Measurements from ENCODE around the gene AK9. TPM values are rescaled to one million over a fixed set of nuclear protein-coding genes. Genes with fewer than 3 reads are reported as not detected.

AK9 gene
- total RNA-seq, 1 experiment from 2014 or later, result 2.3 TPM

GRCh38 chr6:109451376-109451775, 239.6 kb downstream of the AK9 start:
- TF ChIP-seq, protein P1, sequence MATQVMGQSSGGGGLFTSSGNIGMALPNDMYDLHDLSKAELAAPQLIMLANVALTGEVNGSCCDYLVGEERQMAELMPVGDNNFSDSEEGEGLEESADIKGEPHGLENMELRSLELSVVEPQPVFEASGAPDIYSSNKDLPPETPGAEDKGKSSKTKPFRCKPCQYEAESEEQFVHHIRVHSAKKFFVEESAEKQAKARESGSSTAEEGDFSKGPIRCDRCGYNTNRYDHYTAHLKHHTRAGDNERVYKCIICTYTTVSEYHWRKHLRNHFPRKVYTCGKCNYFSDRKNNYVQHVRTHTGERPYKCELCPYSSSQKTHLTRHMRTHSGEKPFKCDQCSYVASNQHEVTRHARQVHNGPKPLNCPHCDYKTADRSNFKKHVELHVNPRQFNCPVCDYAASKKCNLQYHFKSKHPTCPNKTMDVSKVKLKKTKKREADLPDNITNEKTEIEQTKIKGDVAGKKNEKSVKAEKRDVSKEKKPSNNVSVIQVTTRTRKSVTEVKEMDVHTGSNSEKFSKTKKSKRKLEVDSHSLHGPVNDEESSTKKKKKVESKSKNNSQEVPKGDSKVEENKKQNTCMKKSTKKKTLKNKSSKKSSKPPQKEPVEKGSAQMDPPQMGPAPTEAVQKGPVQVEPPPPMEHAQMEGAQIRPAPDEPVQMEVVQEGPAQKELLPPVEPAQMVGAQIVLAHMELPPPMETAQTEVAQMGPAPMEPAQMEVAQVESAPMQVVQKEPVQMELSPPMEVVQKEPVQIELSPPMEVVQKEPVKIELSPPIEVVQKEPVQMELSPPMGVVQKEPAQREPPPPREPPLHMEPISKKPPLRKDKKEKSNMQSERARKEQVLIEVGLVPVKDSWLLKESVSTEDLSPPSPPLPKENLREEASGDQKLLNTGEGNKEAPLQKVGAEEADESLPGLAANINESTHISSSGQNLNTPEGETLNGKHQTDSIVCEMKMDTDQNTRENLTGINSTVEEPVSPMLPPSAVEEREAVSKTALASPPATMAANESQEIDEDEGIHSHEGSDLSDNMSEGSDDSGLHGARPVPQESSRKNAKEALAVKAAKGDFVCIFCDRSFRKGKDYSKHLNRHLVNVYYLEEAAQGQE (IDR thresholded peaks at IDR 0.05; ENCODE audit: insufficient read depth in 1 of 2, low read depth in 2 of 2, low read length in 1 of 2), result no peak
- no peak for TF ChIP-seq POLR2AphosphoS5 (IDR thresholded peaks at IDR 0.05; ENCODE audit: low read depth, low read length)
- no peak for TF ChIP-seq TCF7L2 (IDR thresholded peaks at IDR 0.05; ENCODE audit: low read depth, low read length)
- no peak for TF ChIP-seq SIN3A (IDR thresholded peaks at IDR 0.05; ENCODE audit: borderline replicate concordance, insufficient read depth, low read depth, low read length)
- TF ChIP-seq, protein P2, sequence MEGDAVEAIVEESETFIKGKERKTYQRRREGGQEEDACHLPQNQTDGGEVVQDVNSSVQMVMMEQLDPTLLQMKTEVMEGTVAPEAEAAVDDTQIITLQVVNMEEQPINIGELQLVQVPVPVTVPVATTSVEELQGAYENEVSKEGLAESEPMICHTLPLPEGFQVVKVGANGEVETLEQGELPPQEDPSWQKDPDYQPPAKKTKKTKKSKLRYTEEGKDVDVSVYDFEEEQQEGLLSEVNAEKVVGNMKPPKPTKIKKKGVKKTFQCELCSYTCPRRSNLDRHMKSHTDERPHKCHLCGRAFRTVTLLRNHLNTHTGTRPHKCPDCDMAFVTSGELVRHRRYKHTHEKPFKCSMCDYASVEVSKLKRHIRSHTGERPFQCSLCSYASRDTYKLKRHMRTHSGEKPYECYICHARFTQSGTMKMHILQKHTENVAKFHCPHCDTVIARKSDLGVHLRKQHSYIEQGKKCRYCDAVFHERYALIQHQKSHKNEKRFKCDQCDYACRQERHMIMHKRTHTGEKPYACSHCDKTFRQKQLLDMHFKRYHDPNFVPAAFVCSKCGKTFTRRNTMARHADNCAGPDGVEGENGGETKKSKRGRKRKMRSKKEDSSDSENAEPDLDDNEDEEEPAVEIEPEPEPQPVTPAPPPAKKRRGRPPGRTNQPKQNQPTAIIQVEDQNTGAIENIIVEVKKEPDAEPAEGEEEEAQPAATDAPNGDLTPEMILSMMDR (IDR thresholded peaks at IDR 0.05), result no peak
- Histone ChIP-seq H3K27me3 (ENCODE audit: control insufficient read depth, insufficient read depth, low read length) (no peaks in the 10 kb centered on the region), H3K4me3 (ENCODE audit: low read depth in 2 of 2, low read length in 2 of 2) (no peak overlapping the region), H3K4me1 (ENCODE audit: control insufficient read depth, insufficient read depth, low read length) (peaks cover 7% of the 10 kb centered on the region), H3K9me3 (ENCODE audit: control insufficient read depth, insufficient read depth, low read depth, low read length) (no peaks in the 10 kb centered on the region), H3K27ac (ENCODE audit: low read length) (no peak overlapping the region), H3K36me3 (ENCODE audit: control insufficient read depth, insufficient read depth, low read length) (no peaks in the 10 kb centered on the region)
- no TSS peak for BruUV-seq (replicated peaks)
- in situ Hi-C loops (cut with HindIII; ENCODE audit: low pct_unique_long_range_greater_than_20kb, low sequenced_read_pairs), result no loop called here
- ChIA-PET CTCF (no interaction called here), POLR2A (no interaction called here)
- intact Hi-C loops (cut with micrococcal nuclease; ENCODE audit: unreplicated experiment), result no loop called here
- DNase-seq (ENCODE audit: low read depth, low spot score), result no peak
- no peak for ATAC-seq

GRCh38 chr6:109450801-109451200, 240.2 kb downstream of the AK9 start:
- no TSS peak for BruUV-seq (replicated peaks)
- Histone ChIP-seq H3K27me3 (ENCODE audit: control insufficient read depth, insufficient read depth, low read length) (no peaks in the 10 kb centered on the region), H3K9me3 (ENCODE audit: control insufficient read depth, insufficient read depth, low read depth, low read length) (no peaks in the 10 kb centered on the region), H3K4me1 (ENCODE audit: control insufficient read depth, insufficient read depth, low read length) (peaks cover 6% of the 10 kb centered on the region), H3K36me3 (ENCODE audit: control insufficient read depth, insufficient read depth, low read length) (no peaks in the 10 kb centered on the region), H3K27ac (ENCODE audit: low read length) (no peak overlapping the region), H3K4me3 (ENCODE audit: low read depth in 2 of 2, low read length in 2 of 2) (no peak overlapping the region)
- intact Hi-C loops (cut with micrococcal nuclease; ENCODE audit: unreplicated experiment), result no loop called here
- POLR2A ChIA-PET, result interaction anchor here (0.5 kb wide), 1 partner anchor 29 kb away, joined by 8 read pairs; no protein-coding TSS in a partner anchor
- ATAC-seq, result no peak
- DNase-seq (ENCODE audit: low read depth, low spot score), result no peak
- no peak for TF ChIP-seq TCF7L2 (IDR thresholded peaks at IDR 0.05; ENCODE audit: low read depth, low read length)
- TF ChIP-seq POLR2AphosphoS5 (IDR thresholded peaks at IDR 0.05; ENCODE audit: low read depth, low read length), result no peak
- TF ChIP-seq, protein P2 (IDR thresholded peaks at IDR 0.05), result no peak
- TF ChIP-seq SIN3A (IDR thresholded peaks at IDR 0.05; ENCODE audit: borderline replicate concordance, insufficient read depth, low read depth, low read length), result no peak
- TF ChIP-seq, protein P1 (IDR thresholded peaks at IDR 0.05; ENCODE audit: insufficient read depth in 1 of 2, low read depth in 2 of 2, low read length in 1 of 2), result no peak
- in situ Hi-C loops (cut with HindIII; ENCODE audit: low pct_unique_long_range_greater_than_20kb, low sequenced_read_pairs), result no loop called here
- CTCF ChIA-PET, result no interaction called here
